ENCODE results near the gene IL2RG. TPM values are rescaled to one million over a fixed set of nuclear protein-coding genes. Genes with fewer than 3 reads are reported as not detected.
A peak's percentile ranks its signal among the peaks of the same experiment; 100 is the strongest.

Gene IL2RG
- 3.4 and 12.2 TPM in 2 replicates for total RNA-seq
- polyA plus RNA-seq (2012), result 3.9 TPM

- DNase-seq (ENCODE audit: low read depth), result peak; percentile 23
These were observed at the start of gene IL2RG for GRCh38 chrX:71111141-71111843. IL2RG (minus strand) TSS chrX:71111577; CDS start chrX:71111539, 38 bp downstream.

- DNase-seq (ENCODE audit: low read depth), result no peak
These were observed 49.1 kb upstream of the IL2RG start for GRCh38 chrX:71160475-71160874.

- no peak for DNase-seq (ENCODE audit: low read depth)
These were observed 48.0 kb upstream of the IL2RG start for GRCh38 chrX:71159335-71159734.

- no peak for DNase-seq (ENCODE audit: low read depth)
These were observed 47.2 kb upstream of the IL2RG start for GRCh38 chrX:71158603-71159002.

GRCh38 chrX:71154641-71155040 is 43.3 kb upstream of the IL2RG start:
- no peak for DNase-seq (ENCODE audit: low read depth)

GRCh38 chrX:71154196-71154595 is 42.8 kb upstream of the IL2RG start:
- no peak for DNase-seq (ENCODE audit: low read depth)

GRCh38 chrX:71151366-71151765 is 40.0 kb upstream of the IL2RG start:
- no peak for DNase-seq (ENCODE audit: low read depth)

- no peak for DNase-seq (ENCODE audit: low read depth)
These were observed 36.9 kb upstream of the IL2RG start for GRCh38 chrX:71148278-71148663.

GRCh38 chrX:71147496-71148277 is 36.3 kb upstream of the IL2RG start:
- DNase-seq (ENCODE audit: low read depth), result no peak

- no peak for DNase-seq (ENCODE audit: low read depth)
These were observed 33.3 kb upstream of the IL2RG start, which contains the start of gene NLGN3 for GRCh38 chrX:71144651-71145050. NLGN3 (plus strand) TSS chrX:71144841; CDS start chrX:71147750, 2,909 bp downstream.

GRCh38 chrX:71143508-71143907 is 32.1 kb upstream of the IL2RG start:
- DNase-seq (ENCODE audit: low read depth), result no peak

- no peak for DNase-seq (ENCODE audit: low read depth)
These were observed 29.1 kb upstream of the IL2RG start for GRCh38 chrX:71140440-71140839.

- no peak for DNase-seq (ENCODE audit: low read depth)
These were observed 20.1 kb upstream of the IL2RG start for GRCh38 chrX:71131510-71131909.

GRCh38 chrX:71128915-71129765 is 17.8 kb upstream of the IL2RG start:
- peak; percentile 60 for DNase-seq (ENCODE audit: low read depth)

- DNase-seq (ENCODE audit: low read depth), result no peak
These were observed 16.9 kb upstream of the IL2RG start for GRCh38 chrX:71128166-71128833.

- no peak for DNase-seq (ENCODE audit: low read depth)
These were observed 7.7 kb upstream of the IL2RG start for GRCh38 chrX:71118985-71119535.

- peak; percentile 85 for DNase-seq (ENCODE audit: low read depth)
These were observed 6.9 kb upstream of the IL2RG start, which contains the start of gene MED12 for GRCh38 chrX:71118032-71118984. MED12 (plus strand) TSS chrX:71118596; CDS start chrX:71118755, 159 bp downstream.

- DNase-seq (ENCODE audit: low read depth), result no peak
These were observed 6.0 kb upstream of the IL2RG start for GRCh38 chrX:71117358-71117757.

GRCh38 chrX:71111921-71112431 is 599 bp upstream of the IL2RG start:
- DNase-seq (ENCODE audit: low read depth), result peak; percentile 57
